Measurements from ENCODE around the gene UBC. TPM values are rescaled to one million over a fixed set of nuclear protein-coding genes. Genes with fewer than 3 reads are reported as not detected.

Gene UBC
- total and polyA plus RNA-seq, 9 of the 15 experiments (the other 6 are each of a cell fraction or from before 2014, with no cell fraction given) = 533 to 1,153 (median 813) TPM

- no peak for TF ChIP-seq CHD7 (IDR thresholded peaks at IDR 0.05; ENCODE audit: low read depth, low read length)
- 0 out of 2 replicates have a peak, but pooled peaks have one; percentile 23 for TF ChIP-seq ZSCAN29 (IDR thresholded peaks at IDR 0.05)
- peak; percentile 97 for TF ChIP-seq POLR2B (IDR thresholded peaks at IDR 0.05; ENCODE audit: low read depth, partially characterized antibody)
- no peak for TF ChIP-seq ZNF124 (CRISPR knock-in tag; IDR thresholded peaks at IDR 0.05)
- peak; percentile 42; the same call in 1 of the 2 replicates for TF ChIP-seq GMEB1 (CRISPR knock-in tag; IDR thresholded peaks at IDR 0.05)
- TF ChIP-seq CBX3 (IDR thresholded peaks at IDR 0.05; ENCODE audit: borderline replicate concordance in 1 of 2, low read length in 2 of 2) = peak in 1 of 2 experiments; percentile 53; a peak in 1 of 3 replicates
- TF ChIP-seq ZNF717 (CRISPR knock-in tag; IDR thresholded peaks at IDR 0.05) = peak; percentile 91; the same call in 1 of the 2 replicates
- no peak for TF ChIP-seq ETS2 (tag; IDR thresholded peaks at IDR 0.05; ENCODE audit: borderline replicate concordance, poor library complexity, severe bottlenecking)
- TF ChIP-seq NR1H2 (CRISPR knock-in tag; IDR thresholded peaks at IDR 0.05) = no peak
Measured at GRCh38 chr12:124910561-124911478, 3.6 kb downstream of the UBC start (continued).

Measured in K562 (cell line).